AG08396 (cell line): ENCODE measurements around the gene AACS.
"Not testable (repeated sequence)": the region's sequence is repeated elsewhere in the genome, so short reads cannot be mapped to it uniquely, and the experiment has no call there.

Experiments
- DNase-seq: peaks from one replicate; pipeline ENCODE4 v3.0.0; 2012; ENCODE audit warnings: low spot score, mixed read lengths

AACS gene

GRCh38 chr12:125124320-125124966, 59.2 kb downstream of the AACS start:
- DNase-seq = no peak

DNA sequence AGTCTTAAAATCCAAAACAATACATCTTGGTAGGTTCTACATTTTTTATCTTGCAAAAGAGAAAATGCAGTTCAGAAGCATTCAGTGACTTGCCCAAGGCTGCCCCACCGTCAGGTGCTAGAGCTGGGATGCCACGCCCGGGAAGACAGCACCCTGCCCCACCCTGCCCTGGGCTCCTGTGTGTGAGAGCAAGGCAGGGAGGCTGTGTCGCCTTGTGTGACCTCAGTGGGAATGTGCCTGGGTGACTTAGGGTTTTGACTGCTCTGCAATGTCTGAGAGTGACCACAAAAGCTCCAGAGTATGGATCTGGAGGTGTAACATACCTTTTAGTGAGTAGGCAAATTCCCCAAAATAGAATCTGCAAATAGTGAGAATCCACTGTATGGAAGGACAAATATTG, 60.0 kb downstream of the AACS start:
- DNase-seq = no peak

DNA sequence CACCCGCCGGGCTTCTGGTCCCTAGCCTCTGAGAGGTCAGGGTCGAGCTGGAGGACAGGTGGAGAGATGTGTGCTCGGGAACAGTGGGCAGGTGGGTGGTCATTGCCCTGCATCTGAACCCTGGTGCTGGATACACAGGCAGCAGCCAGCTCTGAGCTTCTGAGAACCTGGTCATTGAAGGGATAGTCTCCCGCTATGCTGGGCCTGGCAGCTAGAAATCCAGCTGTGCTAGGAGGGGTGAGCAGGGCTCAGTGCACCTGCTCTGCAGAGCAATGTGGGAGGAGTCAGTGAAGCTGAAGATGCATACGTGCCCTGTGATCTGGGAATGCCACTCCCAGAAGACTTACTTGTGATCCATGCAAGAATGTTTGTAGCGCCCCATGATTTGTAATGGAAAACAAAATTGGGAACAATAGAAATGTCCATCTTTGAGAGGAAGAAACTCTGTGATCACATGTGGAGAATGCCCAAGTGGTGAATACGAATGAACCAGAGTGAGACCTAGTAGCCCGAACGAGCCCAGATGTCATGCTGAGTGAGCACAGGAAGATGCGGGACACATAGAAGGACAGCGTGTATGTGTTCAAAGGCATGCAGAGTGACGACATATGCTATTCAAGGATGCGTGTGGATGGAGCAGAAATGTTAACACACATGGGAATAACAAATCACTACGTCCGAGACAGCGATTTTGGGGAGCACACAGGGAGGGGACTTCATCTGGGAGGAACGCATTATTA, 63.4 kb downstream of the AACS start:
- no peak for DNase-seq

DNA sequence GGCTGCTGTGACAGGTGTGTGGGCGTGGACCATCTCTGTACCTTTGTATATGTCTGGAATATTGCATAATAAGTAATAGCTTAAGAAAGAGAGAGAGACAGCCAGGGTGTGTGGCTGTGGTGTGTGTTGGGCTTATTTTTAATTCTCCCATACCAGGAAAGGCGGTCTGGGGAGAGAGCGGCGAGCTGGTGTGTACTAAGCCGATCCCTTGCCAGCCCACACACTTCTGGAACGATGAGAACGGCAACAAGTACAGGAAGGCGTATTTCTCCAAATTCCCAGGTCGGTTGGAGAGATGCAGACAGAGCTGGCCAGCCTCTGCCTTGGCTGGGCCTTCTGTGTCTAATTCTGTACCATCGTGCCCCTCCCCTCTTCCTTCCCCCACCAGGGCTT, 63.9 kb downstream of the AACS start:
- DNase-seq = no peak

DNA sequence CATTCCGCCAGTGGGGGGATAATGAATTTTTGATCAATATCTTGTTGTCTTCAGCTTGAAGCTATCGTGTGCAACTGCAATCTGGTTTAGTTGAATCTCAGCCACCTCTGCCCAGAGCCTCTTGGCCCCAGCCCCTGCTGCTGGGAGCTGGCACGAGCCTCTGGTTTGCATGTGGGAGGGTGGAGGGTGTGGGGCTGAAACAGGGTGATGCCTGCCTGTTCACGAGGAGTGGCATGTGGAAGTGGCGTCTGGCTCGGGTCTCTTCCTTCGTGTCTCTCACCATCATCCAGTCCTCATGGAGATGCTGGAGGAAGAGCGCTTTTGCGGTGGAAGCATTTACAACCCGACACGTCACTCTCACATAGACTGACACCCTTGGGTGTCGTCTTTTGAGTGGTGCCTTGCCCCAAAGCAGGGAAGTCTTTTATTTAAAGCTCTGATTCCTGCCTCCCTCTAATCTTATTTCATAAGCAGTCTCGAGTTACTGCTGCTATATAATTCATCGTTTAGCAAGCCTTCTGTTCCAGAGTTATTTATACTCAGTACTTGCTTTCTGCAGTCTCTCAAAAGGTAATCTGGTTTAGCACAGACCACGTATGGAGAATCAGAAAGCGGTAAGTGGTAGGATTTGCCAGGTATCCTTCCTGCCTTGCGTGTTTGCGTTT, 64.5 kb downstream of the AACS start:
- no peak for DNase-seq

DNA sequence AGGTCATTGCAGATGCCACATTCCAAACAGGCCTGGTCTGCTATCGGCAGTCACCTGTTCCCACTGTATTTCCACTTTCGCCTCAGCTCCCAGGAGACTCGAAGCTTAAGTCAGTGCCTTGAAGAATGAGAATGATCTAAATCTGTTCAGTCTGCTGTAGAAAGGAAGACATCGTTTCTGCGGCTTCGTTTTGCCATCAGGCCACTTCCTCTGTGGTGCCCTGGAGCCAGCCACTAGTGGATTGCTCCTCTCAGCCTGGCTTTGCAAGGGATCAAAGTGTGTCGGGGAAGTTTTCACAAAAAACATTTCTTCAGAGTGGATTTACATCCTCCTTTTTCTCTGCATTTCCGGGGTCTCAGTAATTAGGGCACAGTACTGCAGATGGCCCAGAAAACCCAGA, 66.7 kb downstream of the AACS start:
- no peak for DNase-seq

DNA sequence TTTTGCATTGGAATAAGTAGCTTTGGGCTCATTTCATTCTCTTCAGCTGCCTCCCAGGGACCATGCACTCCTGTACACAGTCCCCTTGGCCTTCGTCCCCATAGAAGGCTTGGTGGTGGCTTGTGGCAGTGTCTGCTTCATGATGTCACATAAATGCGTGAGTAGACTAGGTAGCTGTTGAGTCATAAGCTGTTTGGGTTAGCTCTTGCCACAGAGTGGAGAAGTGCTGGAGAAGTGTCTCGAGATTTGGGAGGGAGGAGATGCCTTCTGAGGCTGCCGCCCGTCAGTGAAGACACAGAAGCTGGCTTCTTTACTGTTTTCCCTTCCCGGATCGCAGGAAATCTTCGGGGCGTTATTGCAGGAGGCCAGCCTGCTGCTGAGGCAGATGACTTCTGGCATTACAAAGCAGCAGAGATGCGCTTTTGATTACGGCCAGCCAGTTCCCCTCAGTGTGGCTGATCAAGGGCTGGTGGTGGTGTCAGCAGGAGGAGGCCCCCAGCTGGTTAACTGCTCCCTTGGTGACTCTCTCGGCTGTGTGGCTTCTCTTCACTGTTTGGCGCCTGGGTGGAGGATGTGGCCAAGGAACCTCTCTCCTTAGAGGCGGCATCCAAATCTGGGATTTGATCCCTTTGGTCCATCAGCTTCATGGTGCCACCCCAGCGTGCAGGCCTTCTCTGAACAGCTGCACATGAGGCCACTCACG, 67.6 kb downstream of the AACS start:
- peak; percentile 30 for DNase-seq

GRCh38 chr12:125133616-125134015, 68.4 kb downstream of the AACS start:
- DNase-seq = no peak

- DNase-seq = no peak
Observed at GRCh38 chr12:125134576-125134975, 69.3 kb downstream of the AACS start.

DNA sequence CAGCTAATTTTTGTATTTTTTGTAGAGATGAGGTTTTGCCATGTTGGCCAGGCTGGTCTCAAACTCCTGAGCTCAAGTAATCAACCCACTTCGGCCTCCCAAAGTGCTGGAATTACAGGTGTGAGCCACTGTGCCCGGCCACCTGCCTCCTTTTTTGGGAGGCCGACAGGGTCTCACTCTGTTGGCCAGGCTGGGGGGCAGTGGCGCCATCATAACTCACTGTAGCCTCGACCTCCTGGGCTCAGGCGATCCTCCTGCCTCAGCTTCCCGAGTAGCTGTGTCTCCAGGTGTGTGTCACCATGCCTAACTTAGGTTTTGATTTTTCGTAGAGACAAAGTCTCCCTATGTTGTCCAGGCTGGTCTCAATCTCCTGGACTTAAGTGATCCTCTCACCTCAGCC, 70.7 kb downstream of the AACS start:
- DNase-seq = no peak

- DNase-seq = no peak
Observed at GRCh38 chr12:125136702-125137101, 71.5 kb downstream of the AACS start.

- DNase-seq = no peak
Observed at GRCh38 chr12:125137766-125138344, 72.6 kb downstream of the AACS start.

- peak; percentile 59 for DNase-seq
Observed at GRCh38 chr12:125140279-125141209, 75.3 kb downstream of the AACS start.

- not testable (repeated sequence) for DNase-seq
Observed at GRCh38 chr12:125141210-125141573, 76.0 kb downstream of the AACS start.

GRCh38 chr12:125142601-125143000, 77.4 kb downstream of the AACS start:
- no peak for DNase-seq

- DNase-seq = peak; percentile 45
Observed at GRCh38 chr12:125143491-125143890, 78.3 kb downstream of the AACS start.

DNA sequence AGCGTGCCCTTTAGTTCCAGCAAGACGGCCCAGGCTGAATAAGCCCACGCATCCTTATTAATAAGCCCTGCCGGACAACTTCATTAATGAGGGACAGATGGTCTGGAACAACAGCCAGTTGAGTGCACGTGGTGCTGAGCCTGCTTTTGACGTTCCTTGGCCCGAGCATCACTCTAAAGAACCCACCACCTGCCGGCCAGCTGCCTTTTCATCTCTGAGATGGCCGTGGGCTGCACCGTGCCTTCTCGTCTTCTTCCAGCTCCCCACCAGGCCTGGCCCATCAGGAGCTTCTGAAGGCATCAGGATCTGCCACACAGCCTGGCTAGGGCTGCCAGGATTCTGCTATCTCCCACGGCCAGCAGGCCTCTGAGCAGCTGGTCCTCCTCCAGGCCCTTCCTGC, 80.0 kb downstream of the AACS start:
- no peak for DNase-seq

GRCh38 chr12:125148316-125148715, 83.1 kb downstream of the AACS start:
- DNase-seq = no peak

DNA sequence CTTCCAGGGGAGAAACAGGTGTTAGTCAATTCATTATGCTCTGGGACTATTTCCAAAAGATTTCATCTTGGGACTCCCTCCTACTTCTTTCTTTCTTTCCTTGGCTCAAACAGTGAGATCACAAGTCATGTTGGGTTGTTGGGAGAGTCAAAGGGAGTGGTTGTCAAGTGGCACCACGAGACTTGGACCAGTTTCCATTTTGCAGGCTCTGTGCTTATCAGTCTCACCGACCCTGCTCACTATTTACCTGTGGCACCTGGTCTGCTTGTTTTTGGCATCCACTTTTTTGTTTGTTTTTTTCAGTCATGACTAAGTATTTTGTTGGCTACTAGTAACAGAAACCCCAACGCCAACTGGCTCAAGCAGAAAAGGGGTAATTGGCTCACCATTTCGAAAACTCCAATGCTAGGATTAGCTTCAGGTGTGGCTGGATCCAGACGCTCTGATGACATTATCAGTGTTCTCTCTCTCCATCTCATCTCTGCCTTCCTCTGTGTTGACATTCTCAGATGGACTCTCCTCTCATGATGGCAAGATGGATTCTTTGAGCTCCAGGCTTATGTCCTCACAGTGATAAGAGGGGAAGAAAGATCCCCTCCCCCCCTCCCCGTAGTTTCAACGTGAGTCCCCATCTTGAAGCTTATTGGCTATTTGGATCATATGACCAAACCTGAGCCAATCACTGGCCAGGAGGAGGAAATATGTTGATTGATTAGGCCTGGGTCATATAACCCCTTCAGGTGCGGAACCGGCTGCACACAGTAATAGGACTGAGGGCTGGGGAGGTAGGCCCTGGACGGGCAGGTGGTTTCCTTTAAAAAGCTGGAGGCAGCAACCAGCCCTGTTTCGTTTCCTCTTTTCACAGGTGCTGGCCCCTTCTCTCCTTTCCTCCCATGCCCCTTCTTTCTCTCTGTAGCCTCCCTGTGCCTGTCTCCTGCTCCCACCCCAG, 84.2 kb downstream of the AACS start:
- no peak for DNase-seq

GRCh38 chr12:125151284-125151683, 86.0 kb downstream of the AACS start:
- no peak for DNase-seq
